GM18498 (cell line): ENCODE results near the gene APH1B.
"Not testable (repeated sequence)": the region's sequence is repeated elsewhere in the genome, so short reads cannot be mapped to it uniquely, and the experiment has no call there.

ENCODE experiments used
- ATAC-seq: cut with Tn5 transposase; IDR thresholded peaks from one replicate; pipeline ENCODE4 v1.9.1; 2021; ENCODE audit warnings: mild to moderate bottlenecking, moderate library complexity; ENCODE audit not compliant: unreplicated experiment

The APH1B gene

DNA sequence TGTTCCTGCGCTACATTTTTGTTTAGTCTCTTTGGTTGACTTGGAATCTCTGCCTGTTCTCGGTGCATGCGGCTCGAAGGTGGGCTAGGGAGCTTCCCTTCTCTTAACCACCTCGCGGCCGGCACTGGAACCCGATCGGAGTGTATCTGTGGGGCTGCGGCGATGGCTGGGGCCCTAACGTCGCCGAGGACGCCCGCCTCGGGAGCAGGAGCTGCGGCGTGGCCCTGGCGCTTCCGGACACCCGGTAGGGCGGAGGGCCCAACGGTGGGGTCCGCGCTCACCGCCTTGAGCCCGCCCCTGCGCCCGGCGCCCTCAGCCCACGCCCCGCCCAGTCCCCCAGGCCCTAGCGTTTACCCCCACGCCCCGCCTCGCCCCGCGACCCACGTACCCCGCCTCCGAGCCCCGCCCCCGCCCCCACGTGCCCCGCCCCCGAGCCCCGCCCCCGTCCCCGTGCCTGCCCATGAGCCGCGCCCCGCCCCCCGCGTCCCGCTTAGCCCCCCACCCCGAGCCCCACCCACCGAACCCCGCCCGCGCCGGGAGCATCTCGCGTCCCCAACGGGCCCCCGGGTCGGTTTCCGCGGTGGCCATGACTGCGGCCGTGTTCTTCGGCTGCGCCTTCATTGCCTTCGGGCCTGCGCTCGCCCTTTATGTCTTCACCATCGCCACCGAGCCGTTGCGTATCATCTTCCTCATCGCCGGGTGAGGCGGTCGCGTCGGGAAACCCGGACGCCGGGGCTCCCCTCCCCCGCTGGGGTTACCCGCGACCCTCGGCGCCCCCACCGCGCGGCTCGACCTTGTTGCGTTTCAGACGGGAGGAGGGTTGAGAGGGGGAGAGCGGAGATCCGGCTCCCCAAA lies at the start of gene APH1B:
APH1B (plus strand) TSS at position 568 of the 855 bp plus-strand sequence; CDS start at position 587, 19 bp downstream.
- ATAC-seq: peak; percentile 90

DNA sequence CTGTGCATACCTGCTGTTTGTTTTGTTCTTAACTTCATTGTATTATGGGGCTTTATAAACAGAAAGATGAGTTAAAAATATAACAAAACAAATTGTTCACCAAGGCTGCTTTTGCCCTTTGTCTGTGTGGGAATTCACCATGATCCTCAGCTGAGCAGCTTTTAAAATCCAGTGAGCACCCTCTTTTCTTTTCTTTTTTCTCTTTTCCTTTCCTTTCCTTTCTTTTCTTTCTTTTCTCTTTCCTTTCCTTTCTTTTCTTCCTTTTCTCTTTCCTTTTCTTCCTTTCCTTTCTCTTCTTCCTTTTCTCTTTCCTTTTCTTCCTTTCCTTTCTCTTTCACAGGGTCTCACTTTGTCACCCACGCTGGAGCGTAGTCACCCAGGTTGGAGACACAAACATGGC lies 49.7 kb upstream of the APH1B start:
- ATAC-seq: no peak

DNA sequence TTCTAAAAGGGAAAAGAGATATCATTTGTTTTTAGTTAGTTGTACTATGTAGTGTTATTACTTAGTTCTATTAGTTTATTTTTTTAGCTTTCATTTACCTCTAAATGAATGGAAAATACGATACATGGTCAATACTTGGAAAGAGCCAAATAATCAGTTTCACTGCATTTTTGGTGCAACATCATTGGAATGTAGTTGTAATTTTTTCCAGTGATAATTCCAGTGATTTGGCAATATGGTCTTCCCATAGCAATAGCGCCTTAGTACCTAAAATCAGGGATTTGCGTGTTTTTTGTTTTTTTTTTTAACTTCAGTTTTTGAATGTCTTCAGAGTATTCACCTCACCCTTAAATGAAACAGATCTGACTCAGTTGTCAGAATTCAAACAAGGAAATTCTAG lies 46.2 kb upstream of the APH1B start:
- no peak for ATAC-seq

DNA sequence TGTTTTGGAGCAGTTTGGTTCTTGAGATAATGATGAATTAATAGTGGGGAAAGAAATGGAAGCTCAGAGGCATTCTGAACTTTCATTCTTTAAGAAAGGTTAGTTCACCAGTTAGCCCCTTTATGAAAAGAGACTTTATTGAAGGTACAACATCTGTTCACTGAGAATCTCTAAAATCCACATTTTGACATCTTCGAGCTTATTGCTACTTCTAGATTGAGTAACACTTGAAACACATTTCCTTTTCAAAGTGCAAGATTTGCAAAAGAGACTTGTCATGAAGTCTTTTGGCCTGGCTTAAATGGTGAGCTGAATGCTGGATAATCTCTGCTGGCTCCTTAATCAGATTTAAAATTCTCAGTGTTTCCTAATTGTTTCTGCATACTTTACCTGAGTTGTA lies 45.7 kb upstream of the APH1B start:
- no peak for ATAC-seq

DNA sequence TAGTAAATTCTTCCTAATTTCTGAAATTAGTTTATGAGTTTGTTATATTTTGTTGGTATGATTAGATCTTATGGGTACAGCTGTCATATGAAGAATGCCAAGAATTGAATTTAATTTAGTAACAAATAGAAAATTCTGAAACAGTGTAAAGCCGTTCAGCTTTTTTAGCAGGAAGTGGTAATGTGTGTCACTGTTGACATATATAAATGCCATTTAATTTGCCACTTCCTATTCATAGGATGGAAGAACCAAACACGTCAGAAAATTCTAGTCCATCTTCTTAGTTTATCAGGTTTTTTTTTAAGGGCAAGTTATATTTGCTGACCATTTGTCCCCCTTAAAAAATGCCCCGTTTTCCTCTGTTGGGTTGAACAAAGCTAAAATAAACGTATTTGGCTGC lies 45.0 kb upstream of the APH1B start:
- no peak for ATAC-seq

DNA sequence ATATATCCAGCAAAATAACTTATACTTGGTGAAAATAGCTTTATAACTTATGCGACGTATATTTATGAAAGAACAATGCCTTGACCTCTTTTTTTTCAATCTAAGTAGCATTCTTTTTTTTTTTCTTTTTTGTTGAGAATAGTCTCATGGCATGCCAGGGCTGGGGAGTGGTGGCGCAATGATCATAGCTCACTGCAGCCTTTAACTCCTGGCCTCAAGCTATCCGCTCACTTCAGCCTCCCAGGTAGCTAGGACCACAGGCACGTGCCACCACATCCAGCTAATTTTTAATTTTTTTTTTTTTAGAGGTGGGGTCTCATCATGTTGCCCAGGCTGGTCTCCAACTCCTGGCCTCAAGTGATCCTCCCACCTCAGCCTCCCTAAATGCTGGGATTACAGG lies 44.5 kb upstream of the APH1B start:
- ATAC-seq: no peak

DNA sequence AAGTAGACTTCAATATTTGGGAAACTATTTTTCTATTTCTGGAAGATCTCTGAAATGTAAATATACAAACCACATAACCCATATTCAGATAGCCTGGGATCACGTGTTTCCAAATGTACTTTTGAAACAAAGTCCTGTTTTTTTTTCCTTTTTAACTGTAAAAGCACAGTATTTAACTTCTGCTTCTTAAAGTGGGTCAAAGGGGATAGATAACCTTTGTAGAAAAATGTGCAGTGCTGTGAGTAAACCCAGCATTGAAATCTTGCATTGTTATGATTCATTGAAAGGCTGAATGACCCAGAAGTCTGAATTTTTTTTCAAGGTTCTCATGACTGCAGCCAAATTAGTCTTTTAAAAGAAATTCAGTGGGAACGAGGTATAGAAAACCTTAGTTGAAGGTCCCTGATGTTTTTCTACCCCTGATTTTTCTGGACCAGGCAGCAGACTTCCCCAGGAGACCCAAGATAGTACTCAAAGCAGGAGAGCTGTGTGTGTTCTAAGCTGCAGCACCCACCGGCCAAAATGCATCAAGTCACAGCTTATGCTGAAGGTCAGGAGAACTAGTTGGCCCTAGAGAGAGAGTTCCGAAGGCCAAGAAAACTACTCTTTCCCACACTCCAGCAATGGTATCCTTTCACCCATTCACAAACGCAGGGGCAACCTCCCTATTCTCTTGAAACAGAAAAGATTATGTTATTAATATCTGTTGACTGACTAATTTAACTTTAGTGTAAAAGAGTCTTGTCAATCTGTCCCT lies 43.6 kb upstream of the APH1B start:
- no peak for ATAC-seq

DNA sequence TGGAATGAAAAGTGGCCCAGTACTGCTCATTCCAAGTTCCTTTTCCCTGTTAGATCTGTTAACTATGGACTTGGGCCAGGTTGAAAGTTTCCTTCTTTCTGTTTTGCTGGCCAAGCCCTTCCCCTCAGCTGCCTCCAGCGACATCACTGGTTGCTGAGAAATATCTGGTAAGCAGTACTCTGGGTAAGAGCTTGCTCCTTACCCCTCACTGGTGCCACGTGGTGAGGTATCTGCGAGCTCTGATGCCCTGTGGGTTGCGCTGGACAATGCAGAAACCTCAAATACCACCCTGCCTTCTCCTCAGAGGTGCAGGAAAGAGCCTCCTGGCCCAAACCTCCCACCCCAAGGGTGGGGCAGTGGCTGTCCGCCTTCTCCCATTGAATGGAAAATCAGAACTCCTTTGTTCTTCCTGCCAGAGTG lies 42.9 kb upstream of the APH1B start:
- ATAC-seq: no peak

DNA sequence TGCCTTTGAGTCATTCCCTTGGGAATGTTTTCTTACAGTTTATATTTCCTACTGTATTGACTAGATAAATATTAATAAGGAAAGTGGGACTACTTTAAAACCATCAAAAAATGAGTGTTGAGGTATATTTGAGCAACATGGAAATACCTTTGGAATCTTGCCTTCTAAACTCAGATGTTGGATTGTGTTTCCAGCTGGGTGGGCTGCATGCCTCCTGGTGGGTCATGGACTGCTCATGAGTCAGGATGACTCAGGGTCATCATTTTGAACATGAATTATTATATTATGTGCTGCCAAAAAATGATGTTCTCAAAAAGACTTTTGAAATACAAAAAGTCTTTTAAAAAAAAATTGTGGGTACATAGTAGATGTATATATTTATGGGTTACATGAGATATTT lies 41.1 kb upstream of the APH1B start:
- ATAC-seq: no peak

DNA sequence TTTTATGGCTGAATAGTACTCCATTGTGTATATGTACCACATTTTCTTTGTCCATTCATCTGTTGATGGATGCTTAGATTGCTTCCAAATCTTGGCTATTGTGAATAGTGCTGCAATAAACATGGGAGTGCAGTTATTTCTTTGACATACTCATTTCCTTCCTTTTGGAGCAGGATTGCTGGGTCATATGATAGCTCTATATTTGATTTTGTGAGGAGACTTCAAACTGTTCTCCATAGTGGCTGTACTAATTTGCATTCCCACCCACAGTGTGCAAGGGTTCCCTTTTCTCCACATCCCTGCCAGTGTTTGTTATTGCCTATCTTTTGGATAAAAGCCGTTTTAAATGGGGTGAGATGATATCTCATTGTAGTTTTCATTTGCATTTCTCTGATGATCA lies 40.3 kb upstream of the APH1B start:
- not testable (repeated sequence) for ATAC-seq

DNA sequence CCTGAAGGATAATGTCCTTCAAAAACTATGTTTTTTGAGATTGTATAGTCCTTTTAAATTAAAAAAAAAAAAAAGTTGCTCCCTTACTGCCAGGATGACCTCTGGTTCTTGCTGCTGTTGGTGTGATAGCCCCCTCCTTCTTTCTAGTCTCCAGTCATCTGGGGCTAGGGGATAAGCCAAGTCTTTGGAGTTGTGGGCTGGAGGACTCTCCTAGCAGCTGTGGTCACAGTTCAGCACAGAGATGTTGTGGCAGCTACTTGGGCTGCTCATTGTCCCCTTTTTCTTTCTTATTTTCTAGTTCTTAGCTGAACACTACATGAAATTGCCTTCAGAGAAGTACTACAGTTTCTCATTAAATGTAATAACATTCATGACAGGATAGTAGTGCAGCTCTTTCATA lies 39.2 kb upstream of the APH1B start:
- ATAC-seq: no peak

DNA sequence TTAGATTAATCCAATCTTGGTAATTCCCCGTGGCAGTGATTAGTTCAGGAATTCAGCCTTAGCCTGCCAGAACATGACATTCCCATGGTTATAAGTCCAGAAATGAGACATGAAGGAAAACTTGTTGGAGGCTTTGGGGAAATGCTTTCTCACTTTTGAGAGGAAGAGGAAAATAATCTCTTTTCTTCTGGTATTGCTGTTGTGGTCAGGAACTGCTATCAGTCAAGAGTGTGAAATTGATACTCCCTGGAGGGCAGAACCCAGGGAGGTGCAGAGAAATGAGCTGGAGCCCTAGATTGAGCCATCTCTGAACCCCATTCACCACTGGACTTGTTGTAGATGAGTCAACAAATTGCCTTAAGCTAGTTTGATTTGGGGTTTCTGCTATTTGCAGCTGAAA lies 38.6 kb upstream of the APH1B start:
- ATAC-seq: peak; percentile 68

DNA sequence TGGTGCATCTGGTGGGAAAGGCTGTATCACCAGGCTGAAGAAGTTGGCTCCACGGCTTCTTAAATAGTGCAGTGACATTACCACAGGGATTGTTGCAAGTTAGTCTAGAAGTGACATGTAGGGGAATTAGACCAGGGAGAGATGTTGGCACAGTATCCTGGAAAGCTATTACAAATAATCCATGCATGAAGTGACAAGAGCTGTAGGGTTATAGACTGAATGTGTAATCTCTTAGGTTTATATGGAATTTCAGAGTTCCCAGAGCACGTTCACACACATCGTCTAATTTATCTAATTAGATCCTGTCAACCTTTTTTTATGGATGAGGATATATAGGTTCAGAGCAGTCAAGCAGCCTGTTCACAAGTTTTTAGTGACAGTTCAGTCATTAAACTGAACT lies 37.3 kb upstream of the APH1B start:
- no peak for ATAC-seq

DNA sequence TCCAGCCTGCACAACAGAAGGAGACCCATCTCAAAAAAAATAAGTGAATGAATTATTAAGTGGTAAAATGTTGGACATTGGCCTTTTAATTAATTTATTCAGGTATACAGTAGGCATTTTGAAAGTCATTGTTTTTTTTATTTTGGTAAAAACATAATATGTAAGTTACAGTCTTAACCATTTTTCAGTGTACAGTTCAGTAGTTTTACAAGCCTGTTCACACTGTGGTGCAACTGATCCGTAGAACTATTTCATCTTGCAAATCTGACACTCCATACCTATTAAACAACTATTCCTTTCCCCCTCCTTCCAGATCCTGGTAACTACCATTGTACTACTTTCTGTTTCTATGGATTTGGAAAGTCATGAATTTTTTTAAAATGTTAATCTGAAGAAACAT lies 36.1 kb upstream of the APH1B start:
- no peak for ATAC-seq

DNA sequence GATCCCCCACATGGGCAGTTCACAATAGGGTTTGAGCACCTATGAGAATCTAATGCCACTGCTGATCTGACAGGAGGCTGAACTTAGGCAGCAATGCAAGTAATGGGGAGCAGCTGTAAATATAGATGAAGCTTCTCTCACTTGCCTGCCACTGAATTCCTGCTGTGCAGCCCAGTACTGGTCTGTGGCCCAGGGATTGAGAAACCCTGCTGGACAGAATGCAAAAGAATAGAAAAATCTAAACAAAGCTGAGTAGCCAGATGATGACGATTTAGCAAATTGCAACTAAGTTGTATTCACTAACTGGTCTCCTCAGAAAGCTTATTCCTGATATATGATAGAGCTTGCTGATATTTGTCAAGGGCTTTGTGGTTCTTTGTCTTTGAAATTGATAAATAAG lies 34.3 kb upstream of the APH1B start:
- ATAC-seq: no peak

DNA sequence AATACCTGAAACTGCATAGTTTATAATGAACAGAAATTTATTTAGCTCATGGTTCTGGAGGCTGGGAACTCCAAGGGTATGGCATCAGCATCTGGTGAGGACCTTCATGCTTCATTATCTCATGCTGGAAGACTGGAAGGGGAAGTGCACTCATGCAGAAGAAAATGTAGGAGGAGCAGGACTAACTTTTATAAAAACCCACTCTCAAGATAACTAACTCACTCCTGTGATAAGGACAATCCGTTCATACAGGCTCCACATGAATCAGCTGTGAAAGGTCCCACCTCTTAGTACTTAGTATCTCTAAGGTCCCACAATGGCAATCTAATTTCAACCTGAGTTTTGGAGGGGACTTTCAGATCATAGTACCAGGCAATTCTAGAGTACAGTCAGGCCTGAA lies 33.6 kb upstream of the APH1B start:
- ATAC-seq: no peak

DNA sequence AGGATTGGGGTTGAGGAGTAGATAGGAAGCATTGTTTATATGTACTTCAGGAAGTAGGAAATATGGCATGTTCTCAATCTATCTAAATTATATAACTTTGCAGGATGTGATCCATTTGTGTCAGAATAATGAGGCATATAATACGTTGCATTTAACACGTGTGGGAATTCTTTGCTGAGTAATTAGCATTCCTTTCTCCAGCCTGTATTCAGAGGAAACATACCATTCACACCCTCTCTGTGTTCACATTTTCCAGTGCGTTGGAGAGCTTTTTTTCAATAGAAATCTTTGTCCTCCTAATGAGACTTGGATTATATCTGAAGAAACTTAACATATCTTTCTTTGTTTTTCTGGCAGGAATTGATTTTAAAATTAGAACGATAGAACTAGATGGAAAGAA lies 33.0 kb upstream of the APH1B start:
- no peak for ATAC-seq

DNA sequence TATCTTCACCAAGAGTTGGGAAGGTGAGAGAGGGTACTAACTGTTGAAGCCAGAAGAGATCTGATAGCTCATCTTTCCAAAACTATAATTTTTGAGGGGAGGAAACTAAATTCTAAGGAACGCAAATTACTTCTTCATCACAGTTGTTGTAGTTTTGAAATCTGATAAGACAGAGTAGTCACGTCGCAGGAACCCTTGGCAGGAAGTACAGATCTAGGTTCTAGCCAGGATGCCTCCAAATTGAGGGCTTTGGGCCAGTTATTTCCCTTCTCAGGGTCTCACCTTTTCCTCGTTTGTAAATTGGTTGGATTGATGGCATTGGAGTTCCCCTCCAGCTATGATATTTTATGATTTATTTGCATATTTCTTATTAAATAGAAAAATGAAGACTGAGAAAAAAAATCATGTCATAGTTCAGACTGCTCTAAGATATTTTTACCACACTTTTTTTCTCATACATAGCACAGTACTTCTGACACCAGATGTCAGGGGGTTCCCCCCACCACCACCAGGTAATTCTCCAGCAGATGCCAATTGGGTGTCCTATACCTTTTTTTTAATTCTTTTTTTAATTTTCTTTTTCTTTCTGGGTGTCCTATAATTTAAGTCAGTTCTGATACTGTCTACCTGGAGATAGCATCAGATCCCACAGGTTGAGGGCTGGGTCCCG lies 32.3 kb upstream of the APH1B start:
- no peak for ATAC-seq

DNA sequence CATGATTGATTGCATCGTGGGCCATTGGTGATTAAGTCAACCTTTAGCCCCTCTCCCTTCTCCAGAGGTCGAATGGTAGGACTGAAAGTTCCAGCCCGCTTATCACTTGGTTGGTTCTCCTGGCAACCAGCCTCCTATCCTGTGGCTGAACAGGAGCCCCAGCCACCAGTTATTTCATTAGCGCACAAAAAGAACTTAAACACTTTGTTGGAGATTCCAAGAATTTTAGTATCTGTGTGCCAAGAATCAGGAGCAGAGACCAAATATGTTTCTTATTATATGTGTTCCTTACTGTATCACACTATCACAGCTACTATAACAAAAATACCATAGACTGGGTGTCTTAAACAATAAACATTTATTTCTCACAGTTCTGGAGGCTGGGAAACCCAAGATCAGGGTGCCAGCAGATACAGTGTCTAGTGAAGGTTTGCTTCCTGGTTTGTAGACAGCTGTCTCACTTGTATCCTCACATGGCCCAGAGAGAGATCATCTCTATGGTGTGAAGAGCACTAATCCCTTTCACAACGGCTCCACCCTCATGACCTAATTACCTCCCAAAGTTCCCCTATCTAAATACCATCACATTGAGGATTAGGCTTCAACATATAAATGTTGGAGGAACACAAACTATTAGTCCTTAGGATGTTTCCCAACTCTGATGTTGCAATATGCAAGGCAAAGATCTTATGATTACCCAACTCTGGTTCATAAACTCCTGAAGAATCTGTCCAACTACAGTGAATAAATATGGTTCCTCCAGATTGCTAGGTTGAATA lies 30.5 kb upstream of the APH1B start:
- no peak for ATAC-seq

DNA sequence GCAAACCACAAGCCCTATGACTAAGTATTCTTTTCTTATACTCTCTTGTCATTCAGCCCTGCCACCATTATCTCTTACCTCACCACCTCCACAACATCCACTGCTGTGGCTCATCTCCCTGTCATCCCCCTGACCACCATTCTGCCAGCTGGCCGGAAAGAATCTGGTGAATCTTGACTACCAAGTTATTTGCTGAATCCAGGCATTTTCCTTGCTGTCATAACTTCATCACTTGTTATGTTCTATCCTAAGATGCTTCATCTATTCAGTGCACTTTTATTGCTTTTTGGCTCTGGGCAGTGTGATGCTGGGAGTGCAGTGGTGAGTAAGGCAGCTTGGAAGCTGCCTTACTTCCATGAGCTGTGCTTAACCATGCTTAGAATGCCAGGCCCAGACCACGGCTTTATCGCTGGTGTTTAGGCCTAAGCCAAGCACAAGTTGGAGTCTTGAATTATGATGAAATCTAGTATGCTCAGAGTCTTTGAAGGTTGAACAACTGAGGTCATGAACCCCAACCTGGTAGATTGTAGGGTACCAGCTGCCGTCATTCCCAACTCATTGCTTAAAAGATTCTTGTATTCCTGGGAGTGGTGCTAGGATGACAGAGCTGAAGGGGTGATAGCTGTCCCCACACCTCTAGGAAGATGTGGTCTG lies 27.0 kb upstream of the APH1B start:
- no peak for ATAC-seq
